Keratinocyte (primary cell): Measurements from ENCODE around the gene PREB.

Experiments used
- EZH2 ChIP-seq: IDR thresholded peaks from one replicate; pipeline ENCODE4 v1.6.1; 2012; ENCODE audit warnings: inconsistent platforms, mild to moderate bottlenecking, low read length, moderate library complexity
- TF ChIP-seq, protein P1 (sequence below), 3 experiments: IDR thresholded peaks in 1 of 3; conservative IDR thresholded peaks in 1 of 3; optimal IDR thresholded peaks in 1 of 3; 2 replicates in 2 of 3; 3 replicates in 1 of 3; pipeline versions ENCODE3 to v1.5.1; 2011; ENCODE audit warnings: low read length in 3 of 3, mild to moderate bottlenecking in 3 of 3, moderate library complexity in 2 of 3, control low read depth in 1 of 3, inconsistent platforms in 1 of 3; ENCODE audit not compliant: insufficient read depth in 2 of 3; ENCODE audit errors: extremely low read depth in 1 of 3

DNA sequence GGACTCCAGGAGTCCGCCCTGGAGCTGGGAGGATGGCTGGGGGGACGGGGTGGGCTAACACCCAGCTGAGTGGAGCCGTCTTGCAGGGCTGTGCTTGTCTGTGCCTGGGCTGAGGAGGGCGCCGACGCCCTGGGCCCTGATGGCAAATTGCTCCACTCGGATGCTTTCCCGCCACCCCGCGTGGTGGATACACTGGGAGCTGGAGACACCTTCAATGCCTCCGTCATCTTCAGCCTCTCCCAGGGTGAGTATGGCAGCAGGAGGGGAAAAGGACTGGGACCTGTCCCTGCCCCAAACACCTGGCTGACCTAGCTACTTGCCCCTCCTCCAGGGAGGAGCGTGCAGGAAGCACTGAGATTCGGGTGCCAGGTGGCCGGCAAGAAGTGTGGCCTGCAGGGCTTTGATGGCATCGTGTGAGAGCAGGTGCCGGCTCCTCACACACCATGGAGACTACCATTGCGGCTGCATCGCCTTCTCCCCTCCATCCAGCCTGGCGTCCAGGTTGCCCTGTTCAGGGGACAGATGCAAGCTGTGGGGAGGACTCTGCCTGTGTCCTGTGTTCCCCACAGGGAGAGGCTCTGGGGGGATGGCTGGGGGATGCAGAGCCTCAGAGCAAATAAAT, 35.0 kb downstream of the PREB start:
- TF ChIP-seq, protein P1, sequence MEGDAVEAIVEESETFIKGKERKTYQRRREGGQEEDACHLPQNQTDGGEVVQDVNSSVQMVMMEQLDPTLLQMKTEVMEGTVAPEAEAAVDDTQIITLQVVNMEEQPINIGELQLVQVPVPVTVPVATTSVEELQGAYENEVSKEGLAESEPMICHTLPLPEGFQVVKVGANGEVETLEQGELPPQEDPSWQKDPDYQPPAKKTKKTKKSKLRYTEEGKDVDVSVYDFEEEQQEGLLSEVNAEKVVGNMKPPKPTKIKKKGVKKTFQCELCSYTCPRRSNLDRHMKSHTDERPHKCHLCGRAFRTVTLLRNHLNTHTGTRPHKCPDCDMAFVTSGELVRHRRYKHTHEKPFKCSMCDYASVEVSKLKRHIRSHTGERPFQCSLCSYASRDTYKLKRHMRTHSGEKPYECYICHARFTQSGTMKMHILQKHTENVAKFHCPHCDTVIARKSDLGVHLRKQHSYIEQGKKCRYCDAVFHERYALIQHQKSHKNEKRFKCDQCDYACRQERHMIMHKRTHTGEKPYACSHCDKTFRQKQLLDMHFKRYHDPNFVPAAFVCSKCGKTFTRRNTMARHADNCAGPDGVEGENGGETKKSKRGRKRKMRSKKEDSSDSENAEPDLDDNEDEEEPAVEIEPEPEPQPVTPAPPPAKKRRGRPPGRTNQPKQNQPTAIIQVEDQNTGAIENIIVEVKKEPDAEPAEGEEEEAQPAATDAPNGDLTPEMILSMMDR (optimal IDR thresholded peaks at IDR 0.05 in 1 of 3, IDR thresholded peaks at IDR 0.05 in 1 of 3, conservative IDR thresholded peaks at IDR 0.05 in 1 of 3; ENCODE audit: extremely low read depth in 1 of 3, insufficient read depth in 2 of 3, low read length in 3 of 3): no peak
- no peak for TF ChIP-seq EZH2
